Fibroblast of skin of scalp (primary cell): ENCODE results near the gene SPEM3.
"Not testable (repeated sequence)": the region's sequence is repeated elsewhere in the genome, so short reads cannot be mapped to it uniquely, and the experiment has no call there.

ENCODE experiments used
- DNase-seq: peaks from one replicate; pipeline ENCODE4 v3.0.0-alpha.2; 2013

SPEM3 gene

GRCh38 chr17:7443499-7444485 is 15.1 kb downstream of the SPEM3 start:
- peak; percentile 71 for DNase-seq

- DNase-seq, result no peak
Observed at GRCh38 chr17:7444682-7445618, 16.3 kb downstream of the SPEM3 start, which contains the start of gene CHRNB1. Gene CHRNB1, plus strand, starts transcription at chr17:7445061. Its CDS starts 67 bp downstream, at chr17:7445128.

- no peak for DNase-seq
Observed at GRCh38 chr17:7445619-7445968, 16.9 kb downstream of the SPEM3 start.

DNA sequence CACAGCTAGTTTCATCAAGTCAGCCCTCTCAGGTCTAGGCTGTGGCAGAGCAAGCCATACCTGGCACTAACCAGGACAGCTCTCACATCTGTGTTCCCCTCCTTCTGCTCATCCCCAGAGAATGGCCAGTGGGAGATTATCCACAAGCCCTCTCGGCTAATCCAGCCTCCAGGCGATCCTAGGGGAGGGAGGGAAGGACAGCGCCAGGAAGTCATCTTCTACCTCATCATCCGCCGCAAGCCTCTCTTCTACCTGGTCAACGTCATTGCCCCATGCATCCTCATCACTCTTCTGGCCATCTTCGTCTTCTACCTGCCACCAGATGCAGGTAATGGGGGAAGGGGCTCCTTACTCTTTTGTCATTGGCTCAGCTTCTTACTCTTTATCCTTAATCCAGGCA is 19.8 kb downstream of the SPEM3 start:
- DNase-seq, result no peak

DNA sequence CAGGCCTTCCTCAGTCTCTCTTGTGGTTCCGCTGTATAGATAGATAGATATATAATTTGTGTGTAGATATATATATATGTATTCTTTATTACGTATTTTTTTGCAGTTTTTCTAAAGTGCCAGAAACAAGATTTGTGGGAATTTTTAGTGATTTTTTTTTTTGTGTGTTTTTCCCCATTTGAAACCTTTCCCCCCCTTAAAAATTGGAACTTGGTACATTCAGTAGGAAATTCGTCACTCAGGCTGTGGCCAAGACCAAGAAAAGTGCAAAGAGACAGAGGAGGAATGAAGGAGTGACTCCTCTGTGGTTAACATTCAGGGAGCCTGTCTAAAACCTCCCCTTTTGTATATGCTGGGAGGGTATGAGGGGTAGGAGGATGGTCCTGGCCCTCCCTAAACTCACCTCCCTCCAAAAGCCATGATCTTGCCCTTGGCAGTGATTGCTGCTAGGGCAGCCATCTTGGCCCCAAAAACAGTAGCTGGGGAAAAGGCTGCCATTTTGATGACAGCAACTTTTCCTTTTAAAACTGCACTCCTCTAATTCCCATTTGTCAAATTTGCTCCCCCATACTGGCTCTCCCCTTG is 31.4 kb downstream of the SPEM3 start:
- DNase-seq, result no peak

DNA sequence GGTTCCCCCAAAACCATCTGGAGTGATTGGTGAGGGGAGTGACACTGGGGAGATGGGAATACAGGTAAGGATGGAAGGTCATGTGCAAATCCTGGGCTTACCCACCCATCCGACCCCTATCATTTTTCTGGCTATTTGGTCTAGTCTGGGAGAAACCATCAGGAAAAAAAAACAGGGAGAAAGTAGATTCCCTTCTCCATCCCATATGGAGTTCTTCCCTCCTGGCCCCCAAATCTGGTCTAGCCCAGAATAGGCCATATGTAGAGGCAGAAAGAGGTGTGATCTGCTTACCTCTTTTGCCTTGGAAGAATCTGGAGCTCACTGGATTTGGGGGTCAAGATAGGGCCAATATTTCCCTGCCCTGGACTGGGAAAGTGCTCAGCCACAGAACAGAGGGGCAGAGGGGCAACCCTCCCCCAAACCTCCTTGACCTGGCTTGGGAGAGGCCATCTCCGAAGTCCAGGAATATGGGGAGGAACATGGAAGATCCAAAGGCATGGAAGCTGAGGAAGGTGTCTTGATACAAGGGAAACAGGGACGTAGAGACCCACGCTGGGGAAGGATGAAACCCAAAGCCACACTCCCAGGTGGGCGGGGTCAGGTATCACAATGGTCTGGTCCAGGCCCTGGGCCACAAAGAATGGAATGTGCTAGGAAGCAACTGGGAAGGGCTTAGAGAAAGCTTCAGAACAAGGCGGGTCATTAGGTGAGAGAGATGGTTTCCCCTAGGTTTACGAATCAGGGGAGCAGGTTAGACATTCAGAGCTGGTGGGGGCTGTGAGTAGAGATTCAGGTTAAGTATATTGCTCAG is 32.4 kb downstream of the SPEM3 start:
- DNase-seq, result no peak

GRCh38 chr17:7462474-7463371 is 34.1 kb downstream of the SPEM3 start:
- no peak for DNase-seq

GRCh38 chr17:7463372-7463846 is 34.8 kb downstream of the SPEM3 start:
- DNase-seq, result no peak

DNA sequence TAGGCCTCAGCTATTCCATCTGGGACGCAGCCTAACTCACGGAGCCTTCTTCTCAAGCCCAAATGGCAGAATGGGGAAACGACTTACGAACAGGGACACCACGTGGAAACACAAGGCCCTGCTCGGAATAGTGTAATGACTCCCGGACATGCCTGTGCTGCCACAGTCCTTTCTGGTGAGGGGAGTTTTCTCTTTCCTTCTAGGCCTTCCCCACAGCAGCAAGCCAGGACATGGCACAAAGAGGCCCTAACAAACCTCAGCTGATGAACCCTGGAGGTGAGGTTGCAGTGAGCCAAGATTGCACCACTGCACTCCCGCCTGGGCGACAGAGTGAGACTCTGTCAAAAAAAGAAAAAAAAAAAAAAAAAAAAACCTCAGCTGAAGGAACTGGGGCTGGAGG is 35.4 kb downstream of the SPEM3 start:
- DNase-seq, result no peak

DNA sequence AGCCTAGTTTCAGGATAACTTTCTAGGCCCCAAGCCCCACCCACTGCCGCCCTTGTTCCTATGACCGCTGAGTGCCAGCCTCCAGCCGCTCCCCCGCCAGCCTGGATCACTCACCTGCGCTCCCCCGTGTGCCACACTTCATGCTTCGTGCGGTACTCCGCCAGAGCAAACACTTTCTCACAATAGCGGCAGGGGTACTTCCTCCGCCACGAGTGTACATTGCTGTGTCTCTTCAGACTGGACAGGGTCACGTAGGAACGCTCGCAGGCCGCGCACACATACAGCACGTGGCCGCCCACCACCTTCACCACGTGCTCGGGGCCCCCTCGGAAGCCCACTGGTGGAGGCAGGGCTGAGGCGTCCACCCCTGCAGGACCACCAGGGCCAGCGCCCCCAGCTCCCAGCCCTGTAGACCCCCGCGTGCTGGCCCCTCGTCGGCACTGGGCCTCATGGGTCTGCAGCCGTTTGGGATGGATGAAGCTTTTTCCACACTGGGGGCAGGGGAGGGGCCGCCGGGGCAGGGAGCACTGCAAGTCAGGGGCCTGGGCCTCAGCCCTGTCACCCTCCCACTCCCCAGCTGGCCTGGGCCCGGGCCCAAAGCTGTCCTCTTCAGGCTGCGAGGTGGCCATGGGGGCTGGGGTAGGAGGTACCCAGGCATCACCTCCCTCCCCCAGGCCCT is 37.1 kb downstream of the SPEM3 start:
- DNase-seq, result no peak

GRCh38 chr17:7466318-7466638 is 37.6 kb downstream of the SPEM3 start:
- DNase-seq, result no peak

- DNase-seq, result no peak
Observed at GRCh38 chr17:7466639-7467341, 38.1 kb downstream of the SPEM3 start.

DNA sequence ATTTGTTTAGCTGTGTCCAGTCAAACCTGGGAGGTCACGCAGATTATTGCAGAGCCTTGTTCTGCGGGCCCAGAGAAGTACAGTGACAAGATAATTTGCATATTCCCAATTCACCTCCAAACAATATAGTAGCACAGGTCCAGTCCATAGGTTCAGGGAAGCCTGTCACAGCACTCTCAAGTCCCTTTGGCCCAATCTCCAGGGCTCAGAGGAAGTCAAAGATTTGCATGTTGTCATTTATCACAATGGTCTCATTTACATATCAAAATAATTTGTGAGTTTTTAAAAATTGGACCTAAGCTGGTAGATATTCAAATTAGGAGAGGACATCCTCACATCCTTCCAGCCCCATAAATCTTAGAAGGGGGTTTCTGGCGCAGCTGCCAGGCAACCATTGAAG is 38.8 kb downstream of the SPEM3 start:
- no peak for DNase-seq

DNA sequence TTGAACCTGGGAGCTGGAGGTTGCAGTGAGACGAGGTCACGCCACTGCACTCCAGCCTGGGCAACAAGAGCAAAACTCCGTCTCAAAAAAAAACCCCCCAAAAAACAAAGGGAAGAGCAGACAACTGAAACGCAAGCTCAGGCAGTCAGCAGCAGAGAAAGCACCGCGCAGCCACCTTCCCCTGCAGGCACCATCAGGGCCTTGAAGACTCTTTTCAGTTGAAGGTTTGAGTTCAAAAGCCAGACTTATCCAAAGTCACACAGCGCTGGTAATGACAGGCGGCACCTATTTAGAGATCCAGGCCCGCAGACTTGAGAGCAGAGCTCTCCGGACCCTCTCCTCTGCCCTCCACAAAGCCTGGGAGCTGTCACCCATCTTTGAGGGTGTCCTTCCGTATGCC is 39.6 kb downstream of the SPEM3 start:
- no peak for DNase-seq

DNA sequence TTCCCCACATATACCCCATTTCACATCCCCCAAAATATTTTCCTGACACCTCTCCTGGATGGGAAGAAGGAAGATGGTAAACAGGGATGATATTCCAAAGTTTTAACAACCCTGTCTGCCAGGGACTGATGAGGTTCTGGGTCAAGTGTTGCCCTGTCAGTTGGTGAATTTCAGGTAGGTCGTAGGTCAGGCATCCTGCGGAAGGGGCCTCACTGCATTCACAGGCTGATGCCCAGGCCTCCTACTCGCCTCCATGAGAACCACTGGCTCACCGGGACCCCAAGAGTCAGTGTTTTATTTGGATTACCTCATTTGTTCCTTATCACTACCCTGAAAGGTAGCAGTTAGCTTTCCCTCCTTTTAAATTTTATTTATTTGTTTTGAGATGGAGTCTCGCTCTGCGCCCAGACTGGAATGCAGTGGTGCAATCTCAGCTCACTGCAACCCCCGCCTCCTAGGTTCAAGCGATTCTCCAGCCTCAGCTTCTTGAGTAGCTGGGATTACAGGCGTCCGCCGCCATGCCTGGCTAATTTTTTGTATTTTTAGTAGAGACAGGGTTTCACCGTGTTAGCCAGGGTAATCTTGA is 40.2 kb downstream of the SPEM3 start:
- DNase-seq, result no peak

DNA sequence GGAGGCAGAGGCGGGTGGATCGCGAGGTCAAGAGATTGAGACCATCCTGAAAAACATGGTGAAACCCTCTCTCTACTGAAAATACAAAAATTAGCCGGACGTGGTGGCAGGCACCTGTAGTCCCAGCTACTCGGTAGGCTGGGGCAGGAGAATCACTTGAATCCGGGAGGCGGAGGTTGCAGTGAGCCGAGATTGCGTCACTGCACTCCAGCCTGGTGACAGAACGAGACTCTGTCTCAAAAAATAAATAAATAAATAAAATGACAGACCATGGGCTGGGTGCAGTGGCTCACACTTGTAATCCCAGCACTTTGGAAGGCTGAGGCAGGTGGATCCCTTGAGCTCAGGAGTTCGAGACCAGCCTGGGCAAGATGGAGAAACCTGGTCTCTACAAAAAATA is 41.2 kb downstream of the SPEM3 start:
- DNase-seq, result not testable (repeated sequence)

DNA sequence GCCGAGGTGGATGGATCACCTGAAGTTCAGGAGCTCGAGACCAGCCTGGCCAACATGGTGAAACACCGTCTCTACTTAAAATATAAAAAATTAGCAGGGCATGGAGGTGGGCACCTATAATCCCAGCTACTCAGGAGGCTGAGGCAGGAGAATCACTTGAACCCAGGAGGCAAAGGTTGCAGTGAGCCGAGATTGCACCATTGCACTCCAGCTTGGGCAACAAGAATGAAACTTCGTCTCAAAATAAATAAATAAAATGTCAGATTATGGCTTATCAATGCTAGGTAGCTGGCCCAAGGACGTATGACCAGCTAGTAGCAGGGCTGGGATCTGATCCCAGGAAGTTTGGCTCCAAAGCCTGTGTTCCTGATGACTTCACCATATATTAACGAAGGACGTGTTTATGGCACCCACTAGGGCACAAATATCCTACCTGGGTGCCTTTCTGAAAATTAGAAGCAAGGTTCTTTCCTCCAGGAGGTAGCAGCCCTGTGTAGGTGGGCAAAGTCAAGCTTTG is 41.9 kb downstream of the SPEM3 start:
- DNase-seq, result not testable (repeated sequence)

- no peak for DNase-seq
Observed at GRCh38 chr17:7471729-7472128, 43.1 kb downstream of the SPEM3 start.

DNA sequence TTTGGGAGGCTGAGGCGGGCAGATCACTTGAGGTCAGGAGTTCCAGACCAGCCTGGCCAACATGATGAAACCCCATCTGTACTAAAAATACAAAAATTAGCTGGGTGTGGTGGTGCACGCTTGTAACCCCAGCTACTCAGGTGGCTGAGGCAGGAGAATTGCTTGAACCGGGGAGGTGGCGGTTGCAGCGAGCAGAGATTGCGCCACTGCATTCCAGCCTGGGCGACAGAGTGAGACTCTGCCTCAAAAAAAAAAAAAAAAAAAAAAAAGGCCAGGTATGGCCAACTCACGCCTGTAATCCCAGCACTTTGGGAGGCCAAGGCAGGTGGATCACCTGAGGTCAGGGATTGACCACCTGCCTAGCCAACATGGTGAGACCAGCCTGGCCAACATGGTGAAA is 46.1 kb downstream of the SPEM3 start:
- not testable (repeated sequence) for DNase-seq
